GM03348 (cell line): ENCODE data around the gene ME1.
A peak's percentile ranks its signal among the peaks of the same experiment; 100 is the strongest.
"Not testable (repeated sequence)": the region's sequence is repeated elsewhere in the genome, so short reads cannot be mapped to it uniquely, and the experiment has no call there.

Experiments
- DNase-seq: peaks from one replicate; pipeline ENCODE4 v3.0.0; 2012; ENCODE audit warnings: low spot score

ME1 gene

DNA sequence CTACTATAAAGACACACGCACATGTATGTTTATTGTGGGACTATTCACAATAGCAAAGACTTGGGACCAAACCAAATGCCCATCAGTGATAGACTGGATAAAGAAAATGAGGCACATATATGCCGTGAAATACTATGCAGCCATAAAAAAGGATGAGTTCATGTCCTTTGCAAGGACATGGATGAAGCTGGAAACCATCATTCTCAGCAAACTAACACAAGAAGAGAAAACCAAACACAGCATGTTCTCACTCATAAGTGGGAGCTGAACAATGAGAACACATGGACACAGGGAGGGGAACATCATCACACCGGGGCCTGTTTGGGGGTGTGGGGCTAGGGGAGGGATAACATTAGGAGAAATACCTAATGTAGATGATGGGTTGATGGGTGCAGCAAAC, 174.1 kb downstream of the ME1 start:
- not testable (repeated sequence) for DNase-seq

DNA sequence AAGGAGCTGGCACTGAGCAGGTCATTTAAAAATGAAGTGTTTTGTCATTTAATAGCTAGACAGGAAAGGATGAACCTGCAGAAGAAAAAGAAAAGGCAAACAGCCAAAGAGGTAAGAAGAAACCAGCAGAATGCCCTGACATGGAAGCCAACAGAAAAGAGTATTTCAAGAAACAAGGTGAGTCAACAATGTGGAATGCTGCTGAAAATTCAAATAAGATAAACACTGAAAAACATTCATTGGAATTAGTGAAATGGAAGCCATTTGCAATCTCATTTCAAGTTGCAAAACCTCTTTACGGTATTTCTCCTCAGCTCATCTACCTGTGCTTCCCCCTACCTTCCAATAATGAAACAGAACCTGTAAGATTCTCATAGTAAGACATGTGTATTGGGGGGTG, 178.1 kb downstream of the ME1 start:
- DNase-seq, result peak; percentile 3

GRCh38 chr6:83250235-83250634, 180.6 kb downstream of the ME1 start:
- DNase-seq, result no peak

DNA sequence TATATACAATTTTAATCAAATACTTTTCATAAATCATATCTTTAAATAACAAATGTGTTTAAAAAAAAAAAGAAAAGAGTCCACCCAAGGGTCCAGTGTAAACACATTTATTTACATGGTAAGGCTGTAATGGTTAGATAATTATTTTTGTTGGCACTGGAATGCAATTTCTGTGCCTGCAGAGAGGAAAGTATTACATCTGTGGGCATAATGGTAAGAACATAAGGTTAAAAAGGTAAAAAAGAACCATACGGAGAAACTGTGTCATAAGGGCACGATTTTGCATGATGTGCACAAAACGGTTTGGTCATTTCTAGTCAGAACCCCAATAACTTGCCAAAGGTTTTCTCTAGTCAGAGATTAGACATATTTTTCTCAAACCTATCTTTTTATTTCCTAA, 183.4 kb downstream of the ME1 start:
- no peak for DNase-seq

- DNase-seq, result peak; percentile 32
Measured at GRCh38 chr6:83231146-83231545, 199.7 kb downstream of the ME1 start.

- DNase-seq, result no peak
Measured at GRCh38 chr6:83226517-83226916, 204.3 kb downstream of the ME1 start.

GRCh38 chr6:83221889-83222479, 208.9 kb downstream of the ME1 start:
- peak; percentile 37 for DNase-seq

DNA sequence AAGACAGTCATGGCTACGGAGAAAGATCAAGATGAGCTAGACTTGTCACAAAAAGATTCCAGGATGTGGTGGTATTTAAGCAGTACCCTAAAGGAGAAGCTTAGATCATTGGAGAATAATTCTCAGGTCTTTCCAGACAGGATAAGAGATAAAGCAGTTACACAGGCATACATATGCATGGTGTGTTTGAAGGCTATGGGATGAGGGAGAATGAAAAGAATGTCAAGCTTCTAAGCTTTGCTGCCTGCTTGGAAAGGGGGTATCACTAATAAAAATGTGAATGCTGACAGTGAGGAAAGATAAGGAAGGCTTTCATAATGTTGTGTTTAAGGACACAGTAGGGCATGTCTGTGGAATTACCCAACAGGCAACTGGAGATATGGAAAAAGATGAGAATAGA, 209.6 kb downstream of the ME1 start:
- no peak for DNase-seq

DNA sequence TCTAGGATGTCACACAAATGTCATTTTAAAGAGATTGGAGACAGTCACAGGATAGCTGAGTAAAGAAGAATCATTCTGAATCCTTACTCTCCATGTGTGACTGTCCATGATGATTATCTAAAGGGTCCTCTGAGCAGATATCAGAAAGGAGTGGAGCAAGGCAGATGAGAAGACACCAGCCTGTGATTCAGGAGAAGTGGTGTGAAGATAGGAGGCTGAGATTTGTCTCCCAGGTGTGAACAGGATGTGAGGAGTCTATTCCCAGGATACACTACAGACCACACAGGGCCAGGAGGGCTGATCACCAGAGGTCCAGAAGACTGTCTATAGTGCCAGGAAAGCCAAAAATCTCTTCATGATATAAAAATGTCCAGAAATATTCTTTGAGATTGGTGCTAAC, 210.7 kb downstream of the ME1 start:
- no peak for DNase-seq

- no peak for DNase-seq
Measured at GRCh38 chr6:83218646-83219045, 212.2 kb downstream of the ME1 start.

DNA sequence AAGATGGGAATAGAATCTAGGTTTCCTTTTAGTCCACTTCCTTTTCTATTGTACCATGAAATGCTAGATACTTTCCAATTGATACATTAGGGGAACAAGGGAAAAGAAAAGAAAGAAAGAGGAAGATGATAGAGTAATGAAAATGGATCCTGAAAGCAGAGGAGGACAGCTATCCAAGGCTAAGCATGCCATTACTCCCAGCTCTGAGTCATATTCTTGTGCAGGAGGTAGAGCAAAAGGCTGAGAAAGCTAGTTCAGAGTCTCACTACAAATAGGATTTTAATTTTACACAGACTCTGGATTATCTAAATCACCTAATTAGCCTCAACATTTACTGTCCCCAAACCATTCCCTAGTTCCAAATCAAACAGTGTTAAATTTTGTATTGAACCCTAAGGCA, 214.0 kb downstream of the ME1 start:
- peak; percentile 15 for DNase-seq

- DNase-seq, result peak; percentile 64
Measured at GRCh38 chr6:83215131-83216047, 215.5 kb downstream of the ME1 start.

DNA sequence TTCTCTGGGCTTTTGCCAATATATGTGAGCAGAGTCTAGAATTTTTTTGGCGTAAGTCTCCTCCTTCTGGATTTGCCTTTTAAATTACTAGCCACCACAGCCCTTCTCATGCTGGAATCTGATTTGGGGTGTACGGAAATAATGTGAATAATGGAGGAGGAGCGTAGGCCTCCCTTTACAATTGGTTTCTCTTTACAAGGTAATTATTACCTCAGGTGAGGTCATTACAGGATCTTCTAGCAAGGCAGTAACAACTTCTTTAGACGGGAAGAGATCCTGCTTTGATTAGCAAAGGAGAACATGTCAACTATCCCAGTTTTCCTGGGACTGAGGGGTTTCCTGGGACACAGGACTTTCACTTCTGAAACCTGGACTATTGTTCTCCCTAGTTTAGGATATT, 228.8 kb downstream of the ME1 start:
- no peak for DNase-seq

DNA sequence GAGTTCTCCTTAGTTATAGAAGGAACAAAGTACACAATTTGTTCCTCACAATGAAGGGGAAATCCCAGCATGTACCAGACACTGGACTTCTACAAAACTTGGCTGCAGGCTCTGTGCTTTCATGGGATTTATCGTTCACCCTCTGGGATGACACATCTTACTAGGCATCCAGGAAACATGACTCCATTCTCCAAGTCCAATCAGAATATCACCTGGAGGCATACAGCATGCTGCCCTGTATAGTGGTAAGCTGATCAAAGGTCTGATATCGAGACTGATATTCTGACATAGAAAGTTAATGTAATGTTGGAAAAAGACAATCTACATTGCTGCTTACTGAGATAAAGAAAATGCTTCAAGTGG, 231.0 kb downstream of the ME1 start:
- peak; percentile 43 for DNase-seq

DNA sequence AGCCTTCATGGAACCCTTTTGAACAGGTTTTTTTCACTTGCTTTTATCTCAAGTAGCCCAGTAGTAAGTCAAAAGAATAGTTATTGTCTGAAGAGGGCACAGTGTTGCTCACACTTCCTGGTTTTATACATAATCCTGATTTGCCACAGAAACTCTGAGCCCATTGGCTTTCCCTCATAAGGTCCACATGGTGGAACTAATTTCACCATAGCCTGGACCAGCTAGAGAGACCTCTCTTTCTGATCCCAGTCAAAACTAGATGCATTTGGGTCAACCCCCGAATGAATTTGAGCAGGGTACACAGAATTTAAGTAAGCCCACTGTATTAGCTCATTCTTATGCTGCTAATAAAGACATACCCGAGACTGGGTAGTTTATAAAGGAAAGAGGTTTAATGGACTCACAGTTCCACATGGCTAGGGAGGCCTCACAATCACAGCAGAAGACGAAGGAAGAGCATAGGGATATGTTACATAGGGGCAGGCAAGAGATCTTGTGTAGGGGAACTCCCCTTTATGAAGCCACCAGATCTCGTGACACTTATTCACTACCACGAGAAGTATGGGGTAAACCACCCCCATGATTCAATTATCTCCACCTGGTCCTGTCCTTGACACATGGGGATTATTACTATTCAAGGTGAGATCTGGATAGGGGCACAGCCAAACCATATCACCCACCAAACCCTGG, 231.5 kb downstream of the ME1 start:
- no peak for DNase-seq

DNA sequence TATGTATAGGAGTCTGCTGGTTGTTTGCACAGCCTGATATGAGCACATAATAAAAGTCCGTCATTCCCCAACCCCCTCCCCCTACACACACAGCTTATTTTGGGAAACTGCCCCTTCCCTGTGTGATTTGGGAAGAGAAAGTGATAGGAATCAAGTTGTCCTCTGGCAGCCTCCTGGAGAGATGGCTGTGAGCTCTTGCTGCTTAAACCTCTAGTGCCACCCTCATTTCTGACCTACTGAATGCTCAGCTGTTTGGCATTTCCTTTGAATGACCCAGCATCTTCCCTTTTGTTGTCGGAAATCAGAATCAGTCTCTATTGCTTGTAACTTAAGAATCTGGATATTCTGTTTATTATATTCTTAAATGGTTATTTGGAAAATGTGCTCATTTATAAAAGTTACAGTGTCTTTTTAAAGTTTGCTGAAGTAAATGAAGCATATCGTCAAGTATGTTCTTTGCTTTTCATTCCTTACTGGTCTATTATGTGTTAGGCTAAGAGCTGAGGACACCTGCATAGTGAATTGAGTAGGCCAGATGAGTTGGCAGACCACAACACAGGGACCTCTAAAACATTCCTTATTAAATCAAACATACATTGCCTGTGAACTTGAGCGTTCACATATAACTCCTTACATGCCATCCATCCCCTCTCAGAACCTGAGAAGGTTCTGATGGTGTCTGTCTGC, 232.2 kb downstream of the ME1 start:
- peak; percentile 45 for DNase-seq

GRCh38 chr6:83193747-83194566, 236.9 kb downstream of the ME1 start:
- peak; percentile 80 for DNase-seq

DNA sequence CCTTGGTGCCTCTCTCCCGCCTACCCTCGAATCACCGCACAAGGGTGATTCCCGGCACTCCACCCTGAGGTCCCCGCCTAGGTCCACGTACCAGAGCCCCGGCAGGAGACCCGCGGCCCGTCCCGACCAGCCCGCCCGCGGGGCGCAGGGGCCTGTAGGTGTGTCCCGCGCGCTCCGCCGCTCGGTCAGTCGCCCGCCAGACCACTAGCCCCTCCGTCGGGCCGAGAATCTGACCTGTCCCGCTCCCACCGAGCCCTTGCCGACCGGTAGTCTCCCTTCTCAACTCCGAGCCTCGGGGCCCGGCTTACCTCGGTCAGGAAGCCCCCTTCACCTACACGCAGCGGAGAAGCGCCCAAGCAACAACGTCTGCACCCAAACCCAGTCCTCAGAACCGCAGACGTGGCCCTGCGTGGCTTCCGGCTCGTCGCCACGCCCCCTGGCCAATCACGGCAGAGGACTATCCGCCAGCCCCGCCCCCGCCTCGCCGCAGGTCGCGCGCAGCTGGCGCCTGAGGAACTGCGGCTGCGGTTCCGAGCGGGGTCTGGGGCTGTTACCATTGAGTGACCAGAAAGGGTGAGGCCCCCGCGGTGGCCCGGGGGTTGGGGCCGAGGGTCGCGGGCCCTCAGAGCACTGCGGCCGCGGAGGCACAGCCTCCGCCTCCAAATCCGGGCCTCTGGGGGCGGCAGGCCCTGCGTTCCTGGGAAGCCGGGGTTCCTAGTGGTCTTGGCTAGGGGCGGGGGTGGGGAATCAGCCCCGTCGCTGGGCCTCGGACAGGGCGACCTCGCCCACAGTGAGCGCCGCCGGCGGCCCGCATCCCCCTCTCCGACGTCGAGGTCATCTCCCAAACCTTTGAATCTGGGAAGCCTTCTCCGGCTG, 237.7 kb downstream of the ME1 start, which contains the start of the genes PGM3 and RWDD2A:
PGM3 (minus strand) TSS at position 395 of the 876 bp plus-strand sequence. CDS start 2,253 bp downstream, outside the sequence.
RWDD2A (plus strand) TSS at position 487 of the 876 bp plus-strand sequence. CDS start 1,095 bp downstream, outside the sequence.
- DNase-seq, result peak; percentile 98

- DNase-seq, result peak; percentile 28
Measured at GRCh38 chr6:83192456-83192855, 238.4 kb downstream of the ME1 start.

DNA sequence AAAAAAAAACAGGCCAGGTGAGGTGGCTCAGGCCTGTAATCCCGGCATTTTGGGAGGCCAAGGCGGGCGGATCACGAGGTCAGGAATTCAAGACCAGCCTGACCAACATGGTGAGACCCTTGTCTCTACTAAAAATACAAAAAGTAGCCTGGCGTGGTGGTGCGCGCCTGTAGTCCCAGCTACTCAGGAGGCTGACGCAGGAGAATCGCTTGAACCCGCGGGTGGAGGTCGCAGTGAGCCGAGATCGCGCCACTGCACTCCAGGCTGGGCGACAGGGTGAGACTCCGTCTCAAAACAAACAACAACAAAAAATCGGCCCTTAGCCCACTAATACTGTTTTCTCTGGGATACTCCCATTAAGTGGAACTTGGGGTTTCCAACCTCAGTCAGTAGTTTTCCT, 238.9 kb downstream of the ME1 start:
- DNase-seq, result not testable (repeated sequence)
